ENCODE measurements around the gene ARHGAP26. TPM values are rescaled to one million over a fixed set of nuclear protein-coding genes. Genes with fewer than 3 reads are reported as not detected.

ARHGAP26 gene
- total RNA-seq, 1 experiment from 2014 or later = 34.5 TPM

DNA sequence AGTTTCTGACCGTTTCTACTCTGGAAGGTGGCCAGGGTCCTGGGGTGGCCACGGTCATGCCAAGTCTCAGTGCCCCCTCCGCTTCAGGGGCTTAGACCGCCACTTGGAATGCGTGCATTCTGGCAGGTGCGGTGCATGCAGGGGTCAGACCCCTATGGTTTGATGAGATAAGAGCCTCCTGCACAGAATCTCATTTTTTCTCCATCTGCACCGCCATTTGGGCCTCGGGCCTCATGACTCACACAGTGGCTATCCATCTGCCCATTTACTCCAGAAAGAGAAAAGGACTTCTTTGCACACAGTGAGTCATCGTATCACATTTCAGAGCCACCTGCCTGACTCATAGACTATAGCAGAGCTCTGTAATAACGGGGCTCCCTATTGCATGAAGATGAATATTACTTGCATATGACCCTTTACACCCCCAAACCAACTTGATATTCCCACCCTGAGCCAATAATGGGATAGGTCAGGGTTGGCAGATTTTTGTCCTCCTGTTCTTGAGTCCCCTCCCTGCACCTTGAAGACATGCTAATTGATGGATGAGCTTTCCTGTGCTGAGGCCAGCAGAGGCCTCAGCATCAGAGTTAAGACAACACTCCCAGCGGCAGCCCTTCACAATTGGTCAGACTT, 475.9 kb downstream of the ARHGAP26 start:
- Histone ChIP-seq H3K9me3 (ENCODE audit: control insufficient read depth in 1 of 2, insufficient read depth in 1 of 2, low read depth in 1 of 2, low read length in 2 of 2) (no peaks in the 10 kb centered on the region; a peak in 1 of 4 replicates), H3K36me3 (ENCODE audit: control insufficient read depth in 1 of 2, insufficient read depth in 2 of 2, low read length in 2 of 2) (no peaks in the 10 kb centered on the region), H3K27ac (ENCODE audit: low read depth, low read length) (peak overlapping the region; percentile 77), H3K4me3 (replicated peaks in 1 of 2; ENCODE audit: low read depth in 1 of 2, low read length in 2 of 2) (peak overlapping the region in 1 of 2 experiments; percentile 36; a peak in 2 of 4 replicates), H3K4me1 (ENCODE audit: control insufficient read depth in 1 of 2, insufficient read depth in 2 of 2, low read length in 2 of 2) (peaks cover 54 to 79% of the 10 kb centered on the region in 2 experiments), H3K9ac (ENCODE audit: low read length) (peak overlapping the region; percentile 26), H3K9me2 (ENCODE audit: insufficient read depth) (no peaks in the 10 kb centered on the region), H3K4me2 (ENCODE audit: low read length) (peak overlapping the region; percentile 81), H3K27me3 (ENCODE audit: insufficient read depth, low read length) (no peaks in the 10 kb centered on the region), H3K79me2 (ENCODE audit: insufficient read depth, low read length) (no peaks in the 10 kb centered on the region), H4K20me1 (ENCODE audit: insufficient read depth) (no peaks in the 10 kb centered on the region), H2AFZ (ENCODE audit: low read depth, low read length, poor library complexity, severe bottlenecking) (peak overlapping the region; percentile 79)
- ATAC-seq (peak; percentile 81), DNase-seq (ENCODE audit: low read depth, low spot score) (peak; percentile 92)
- intact Hi-C loops (cut with micrococcal nuclease) = loop anchor here (2.0 kb wide), 1 partner anchor 157 kb away; the partner anchor contains the start of gene NR3C1
- CTCF ChIA-PET = no interaction called here
- BruUV-seq (replicated peaks) = no TSS peak
- POLR2A ChIA-PET = interaction anchor here (0.7 kb wide), 1 partner anchor 114 kb away, joined by 3 read pairs; no protein-coding TSS in a partner anchor
- RAD21 ChIA-PET (ENCODE audit: low non-redundant PET in 1 of 2, low total read pairs in 2 of 2, uncharacterized antibody in 2 of 2, unreplicated experiment in 2 of 2) = interaction anchor here (0.6 kb wide), 2 partner anchors 120 to 244 kb away, joined by 3 read pairs; no protein-coding TSS in a partner anchor
- TF ChIP-seq YY1 (IDR thresholded peaks at IDR 0.05; ENCODE audit: extremely low read depth, insufficient replicate concordance, low read depth, low read length) = peak; percentile 87
- TF ChIP-seq, protein P1, sequence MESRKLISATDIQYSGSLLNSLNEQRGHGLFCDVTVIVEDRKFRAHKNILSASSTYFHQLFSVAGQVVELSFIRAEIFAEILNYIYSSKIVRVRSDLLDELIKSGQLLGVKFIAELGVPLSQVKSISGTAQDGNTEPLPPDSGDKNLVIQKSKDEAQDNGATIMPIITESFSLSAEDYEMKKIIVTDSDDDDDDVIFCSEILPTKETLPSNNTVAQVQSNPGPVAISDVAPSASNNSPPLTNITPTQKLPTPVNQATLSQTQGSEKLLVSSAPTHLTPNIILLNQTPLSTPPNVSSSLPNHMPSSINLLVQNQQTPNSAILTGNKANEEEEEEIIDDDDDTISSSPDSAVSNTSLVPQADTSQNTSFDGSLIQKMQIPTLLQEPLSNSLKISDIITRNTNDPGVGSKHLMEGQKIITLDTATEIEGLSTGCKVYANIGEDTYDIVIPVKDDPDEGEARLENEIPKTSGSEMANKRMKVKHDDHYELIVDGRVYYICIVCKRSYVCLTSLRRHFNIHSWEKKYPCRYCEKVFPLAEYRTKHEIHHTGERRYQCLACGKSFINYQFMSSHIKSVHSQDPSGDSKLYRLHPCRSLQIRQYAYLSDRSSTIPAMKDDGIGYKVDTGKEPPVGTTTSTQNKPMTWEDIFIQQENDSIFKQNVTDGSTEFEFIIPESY (IDR thresholded peaks at IDR 0.05; ENCODE audit: extremely low read depth, insufficient replicate concordance, low read length) = peak; percentile 35
- no peak for TF ChIP-seq CBX3 (IDR thresholded peaks at IDR 0.05; ENCODE audit: low read depth)
- TF ChIP-seq SP1 (IDR thresholded peaks at IDR 0.05; ENCODE audit: low read depth) = no peak
- TF ChIP-seq, protein P2, sequence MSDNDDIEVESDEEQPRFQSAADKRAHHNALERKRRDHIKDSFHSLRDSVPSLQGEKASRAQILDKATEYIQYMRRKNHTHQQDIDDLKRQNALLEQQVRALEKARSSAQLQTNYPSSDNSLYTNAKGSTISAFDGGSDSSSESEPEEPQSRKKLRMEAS (IDR thresholded peaks at IDR 0.05) = no peak
- no peak for TF ChIP-seq EGR1 (IDR thresholded peaks at IDR 0.05; ENCODE audit: low read depth)
- TF ChIP-seq, protein P3, sequence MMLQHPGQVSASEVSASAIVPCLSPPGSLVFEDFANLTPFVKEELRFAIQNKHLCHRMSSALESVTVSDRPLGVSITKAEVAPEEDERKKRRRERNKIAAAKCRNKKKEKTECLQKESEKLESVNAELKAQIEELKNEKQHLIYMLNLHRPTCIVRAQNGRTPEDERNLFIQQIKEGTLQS (IDR thresholded peaks at IDR 0.05) = no peak
- TF ChIP-seq ZFX (IDR thresholded peaks at IDR 0.05) = no peak
- TF ChIP-seq POLR2AphosphoS5 (IDR thresholded peaks at IDR 0.05; ENCODE audit: low read depth, low read length) = peak; percentile 69; the same call in 1 of the 2 replicates
- TF ChIP-seq SRF (IDR thresholded peaks at IDR 0.05; ENCODE audit: low read depth) = no peak
- no peak for TF ChIP-seq JUND (IDR thresholded peaks at IDR 0.05)
- no peak for TF ChIP-seq FOSL1 (IDR thresholded peaks at IDR 0.05; ENCODE audit: low read depth)
- TF ChIP-seq POLR2A (IDR thresholded peaks at IDR 0.05; ENCODE audit: borderline replicate concordance, extremely low read depth, insufficient read depth, insufficient read length) = no peak
- TF ChIP-seq ZNF274 (IDR thresholded peaks at IDR 0.05; ENCODE audit: low read depth, low read length) = no peak
- no peak for TF ChIP-seq RAD21 (IDR thresholded peaks at IDR 0.05; ENCODE audit: low read depth)
- TF ChIP-seq TCF7L2 (IDR thresholded peaks at IDR 0.05; ENCODE audit: borderline replicate concordance, extremely low read depth, insufficient read depth, insufficient read length) = peak; percentile 91
- TF ChIP-seq EZH2phosphoT487 (IDR thresholded peaks at IDR 0.05; ENCODE audit: borderline replicate concordance) = no peak
- no peak for TF ChIP-seq CEBPB (IDR thresholded peaks at IDR 0.05; ENCODE audit: low read depth)
- no peak for TF ChIP-seq EZH2 (IDR thresholded peaks at IDR 0.05)
- no peak for TF ChIP-seq SIN3A (IDR thresholded peaks at IDR 0.05; ENCODE audit: low read depth)
- TF ChIP-seq ELF1 (IDR thresholded peaks at IDR 0.05; ENCODE audit: borderline replicate concordance, low read depth) = no peak
- TF ChIP-seq, protein P4, sequence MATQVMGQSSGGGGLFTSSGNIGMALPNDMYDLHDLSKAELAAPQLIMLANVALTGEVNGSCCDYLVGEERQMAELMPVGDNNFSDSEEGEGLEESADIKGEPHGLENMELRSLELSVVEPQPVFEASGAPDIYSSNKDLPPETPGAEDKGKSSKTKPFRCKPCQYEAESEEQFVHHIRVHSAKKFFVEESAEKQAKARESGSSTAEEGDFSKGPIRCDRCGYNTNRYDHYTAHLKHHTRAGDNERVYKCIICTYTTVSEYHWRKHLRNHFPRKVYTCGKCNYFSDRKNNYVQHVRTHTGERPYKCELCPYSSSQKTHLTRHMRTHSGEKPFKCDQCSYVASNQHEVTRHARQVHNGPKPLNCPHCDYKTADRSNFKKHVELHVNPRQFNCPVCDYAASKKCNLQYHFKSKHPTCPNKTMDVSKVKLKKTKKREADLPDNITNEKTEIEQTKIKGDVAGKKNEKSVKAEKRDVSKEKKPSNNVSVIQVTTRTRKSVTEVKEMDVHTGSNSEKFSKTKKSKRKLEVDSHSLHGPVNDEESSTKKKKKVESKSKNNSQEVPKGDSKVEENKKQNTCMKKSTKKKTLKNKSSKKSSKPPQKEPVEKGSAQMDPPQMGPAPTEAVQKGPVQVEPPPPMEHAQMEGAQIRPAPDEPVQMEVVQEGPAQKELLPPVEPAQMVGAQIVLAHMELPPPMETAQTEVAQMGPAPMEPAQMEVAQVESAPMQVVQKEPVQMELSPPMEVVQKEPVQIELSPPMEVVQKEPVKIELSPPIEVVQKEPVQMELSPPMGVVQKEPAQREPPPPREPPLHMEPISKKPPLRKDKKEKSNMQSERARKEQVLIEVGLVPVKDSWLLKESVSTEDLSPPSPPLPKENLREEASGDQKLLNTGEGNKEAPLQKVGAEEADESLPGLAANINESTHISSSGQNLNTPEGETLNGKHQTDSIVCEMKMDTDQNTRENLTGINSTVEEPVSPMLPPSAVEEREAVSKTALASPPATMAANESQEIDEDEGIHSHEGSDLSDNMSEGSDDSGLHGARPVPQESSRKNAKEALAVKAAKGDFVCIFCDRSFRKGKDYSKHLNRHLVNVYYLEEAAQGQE (IDR thresholded peaks at IDR 0.05; ENCODE audit: low read depth) = no peak
